ENCODE measurements around the gene AUTS2.

Gene AUTS2

GRCh38 chr7:70657989-70658632 is 1059.8 kb downstream of the AUTS2 start:
- no peak for DNase-seq (ENCODE audit: low read depth, low spot score)
- no peaks in the 10 kb centered on the region for H3K27me3 ChIP-seq (ENCODE audit: control insufficient read depth, insufficient read depth, low read length)
- no peak overlapping the region for H3K4me3 ChIP-seq (ENCODE audit: low read length)
- WGBS (ENCODE audit: insufficient coverage, insufficient read length) = no CpG with 5 or more reads among the region's 9 CpGs
- no peak overlapping the region for H3K27ac ChIP-seq (ENCODE audit: low read length)
- H3K36me3 ChIP-seq (ENCODE audit: control insufficient read depth, insufficient read depth, low read length) = no peaks in the 10 kb centered on the region
- H3K9me3 ChIP-seq (ENCODE audit: control insufficient read depth, insufficient read depth, low read length) = no peaks in the 10 kb centered on the region
- peaks cover 2% of the 10 kb centered on the region for H3K4me1 ChIP-seq (ENCODE audit: control insufficient read depth, insufficient read depth, low read length)

GRCh38 chr7:70659263-70659662 is 1061.0 kb downstream of the AUTS2 start:
- Histone ChIP-seq H3K36me3 (ENCODE audit: control insufficient read depth, insufficient read depth, low read length) (no peaks in the 10 kb centered on the region), H3K4me3 (ENCODE audit: low read length) (no peak overlapping the region), H3K27ac (ENCODE audit: low read length) (no peak overlapping the region), H3K4me1 (ENCODE audit: control insufficient read depth, insufficient read depth, low read length) (peaks cover 2% of the 10 kb centered on the region), H3K27me3 (ENCODE audit: control insufficient read depth, insufficient read depth, low read length) (no peaks in the 10 kb centered on the region), H3K9me3 (ENCODE audit: control insufficient read depth, insufficient read depth, low read length) (no peaks in the 10 kb centered on the region)
- no CpG with 5 or more reads among the region's 8 CpGs for WGBS (ENCODE audit: insufficient coverage, insufficient read length)
- no peak for DNase-seq (ENCODE audit: low read depth, low spot score)

GRCh38 chr7:70660154-70660818 is 1062.0 kb downstream of the AUTS2 start:
- WGBS (ENCODE audit: insufficient coverage, insufficient read length) = no CpG with 5 or more reads among the region's 10 CpGs
- Histone ChIP-seq H3K27me3 (ENCODE audit: control insufficient read depth, insufficient read depth, low read length) (no peaks in the 10 kb centered on the region), H3K36me3 (ENCODE audit: control insufficient read depth, insufficient read depth, low read length) (no peaks in the 10 kb centered on the region), H3K4me3 (ENCODE audit: low read length) (no peak overlapping the region), H3K9me3 (ENCODE audit: control insufficient read depth, insufficient read depth, low read length) (no peaks in the 10 kb centered on the region), H3K27ac (ENCODE audit: low read length) (no peak overlapping the region), H3K4me1 (ENCODE audit: control insufficient read depth, insufficient read depth, low read length) (peaks cover 2% of the 10 kb centered on the region)
- no peak for DNase-seq (ENCODE audit: low read depth, low spot score)

- no peaks in the 10 kb centered on the region for H3K9me3 ChIP-seq (ENCODE audit: control insufficient read depth, insufficient read depth, low read length)
- WGBS (ENCODE audit: insufficient coverage, insufficient read length) = no CpG with 5 or more reads among the region's 3 CpGs
- H3K27ac ChIP-seq (ENCODE audit: low read length) = no peak overlapping the region
- H3K36me3 ChIP-seq (ENCODE audit: control insufficient read depth, insufficient read depth, low read length) = no peaks in the 10 kb centered on the region
- no peaks in the 10 kb centered on the region; the same call in 1 of the 2 replicates for H3K27me3 ChIP-seq (ENCODE audit: control insufficient read depth, insufficient read depth, low read length)
- DNase-seq (ENCODE audit: low read depth, low spot score) = no peak
- no peak overlapping the region for H3K4me3 ChIP-seq (ENCODE audit: low read length)
- peaks cover 2% of the 10 kb centered on the region for H3K4me1 ChIP-seq (ENCODE audit: control insufficient read depth, insufficient read depth, low read length)
Measured at GRCh38 chr7:70660819-70661191, 1062.5 kb downstream of the AUTS2 start.

- Histone ChIP-seq H3K27ac (ENCODE audit: low read length) (no peak overlapping the region), H3K4me3 (ENCODE audit: low read length) (no peak overlapping the region), H3K27me3 (ENCODE audit: control insufficient read depth, insufficient read depth, low read length) (no peaks in the 10 kb centered on the region; the same call in 1 of the 2 replicates), H3K36me3 (ENCODE audit: control insufficient read depth, insufficient read depth, low read length) (no peaks in the 10 kb centered on the region), H3K9me3 (ENCODE audit: control insufficient read depth, insufficient read depth, low read length) (no peaks in the 10 kb centered on the region), H3K4me1 (ENCODE audit: control insufficient read depth, insufficient read depth, low read length) (peaks cover 2% of the 10 kb centered on the region)
- DNase-seq (ENCODE audit: low read depth, low spot score) = no peak
- WGBS (ENCODE audit: insufficient coverage, insufficient read length) = no CpG with 5 or more reads among the region's 3 CpGs
Measured at GRCh38 chr7:70663680-70664079, 1065.4 kb downstream of the AUTS2 start.

- no CpG with 5 or more reads among the region's 2 CpGs for WGBS (ENCODE audit: insufficient coverage, insufficient read length)
- Histone ChIP-seq H3K9me3 (ENCODE audit: control insufficient read depth, insufficient read depth, low read length) (no peaks in the 10 kb centered on the region), H3K4me1 (ENCODE audit: control insufficient read depth, insufficient read depth, low read length) (peaks cover 2% of the 10 kb centered on the region; the same call in 1 of the 2 replicates), H3K27ac (ENCODE audit: low read length) (no peak overlapping the region), H3K4me3 (ENCODE audit: low read length) (no peak overlapping the region), H3K27me3 (ENCODE audit: control insufficient read depth, insufficient read depth, low read length) (no peaks in the 10 kb centered on the region; the same call in 1 of the 2 replicates), H3K36me3 (ENCODE audit: control insufficient read depth, insufficient read depth, low read length) (no peaks in the 10 kb centered on the region)
- no peak for DNase-seq (ENCODE audit: low read depth, low spot score)
Measured at GRCh38 chr7:70665997-70666396, 1067.7 kb downstream of the AUTS2 start.

DNA sequence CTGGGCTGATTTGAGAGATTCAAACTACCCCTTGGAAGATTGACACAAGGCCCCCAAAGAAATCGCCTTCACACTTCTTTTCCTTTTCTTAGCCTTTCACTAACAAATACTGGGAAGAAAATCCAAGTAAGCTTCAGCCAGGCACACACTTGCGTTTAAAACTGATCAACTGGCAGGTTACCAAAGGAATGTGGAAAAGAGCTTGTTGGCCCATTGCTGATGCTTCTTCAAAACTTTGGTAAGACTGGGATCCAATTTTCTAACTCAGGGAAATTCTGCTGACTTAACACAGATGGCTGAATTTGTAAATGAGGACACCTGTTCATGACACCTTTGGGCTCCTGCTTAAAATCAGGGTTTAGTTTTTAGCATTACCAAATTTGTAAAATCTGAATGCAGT is 1069.1 kb downstream of the AUTS2 start:
- no peaks in the 10 kb centered on the region; the same call in 1 of the 2 replicates for H3K27me3 ChIP-seq (ENCODE audit: control insufficient read depth, insufficient read depth, low read length)
- no peak for DNase-seq (ENCODE audit: low read depth, low spot score)
- no peak overlapping the region for H3K27ac ChIP-seq (ENCODE audit: low read length)
- no peaks in the 10 kb centered on the region for H3K9me3 ChIP-seq (ENCODE audit: control insufficient read depth, insufficient read depth, low read length)
- no peaks in the 10 kb centered on the region for H3K36me3 ChIP-seq (ENCODE audit: control insufficient read depth, insufficient read depth, low read length)
- no peak overlapping the region for H3K4me3 ChIP-seq (ENCODE audit: low read length)
- WGBS (ENCODE audit: insufficient coverage, insufficient read length) = no CpG with 5 or more reads among the region's 2 CpGs
- H3K4me1 ChIP-seq (ENCODE audit: control insufficient read depth, insufficient read depth, low read length) = no peaks in the 10 kb centered on the region

GRCh38 chr7:70668606-70669358 is 1070.5 kb downstream of the AUTS2 start:
- no peaks in the 10 kb centered on the region for H3K9me3 ChIP-seq (ENCODE audit: control insufficient read depth, insufficient read depth, low read length)
- H3K27ac ChIP-seq (ENCODE audit: low read length) = no peak overlapping the region
- no peak for DNase-seq (ENCODE audit: low read depth, low spot score)
- no peaks in the 10 kb centered on the region for H3K4me1 ChIP-seq (ENCODE audit: control insufficient read depth, insufficient read depth, low read length)
- no CpG with 5 or more reads among the region's 16 CpGs for WGBS (ENCODE audit: insufficient coverage, insufficient read length)
- H3K27me3 ChIP-seq (ENCODE audit: control insufficient read depth, insufficient read depth, low read length) = no peaks in the 10 kb centered on the region; the same call in 1 of the 2 replicates
- H3K4me3 ChIP-seq (ENCODE audit: low read length) = no peak overlapping the region
- no peaks in the 10 kb centered on the region for H3K36me3 ChIP-seq (ENCODE audit: control insufficient read depth, insufficient read depth, low read length)

DNA sequence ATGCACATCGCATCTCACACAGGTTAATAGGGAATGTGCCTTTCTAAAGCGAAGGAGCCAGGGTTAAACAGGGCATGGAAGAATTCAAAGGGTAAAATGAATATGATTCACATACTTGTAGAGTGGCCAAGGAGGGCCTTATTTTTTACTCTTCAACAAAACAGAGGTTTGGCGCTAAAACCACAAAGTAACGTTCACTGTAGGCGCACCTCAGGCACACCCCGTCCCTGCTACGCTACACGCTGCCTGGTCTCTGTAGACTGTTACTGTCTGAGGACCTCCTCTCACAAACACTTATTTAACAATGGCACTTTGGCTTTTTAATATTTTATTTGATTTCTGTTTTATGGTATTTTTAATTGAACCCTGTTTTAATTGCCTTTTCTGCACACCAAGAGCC is 1071.6 kb downstream of the AUTS2 start:
- no peak for DNase-seq (ENCODE audit: low read depth, low spot score)
- H3K27ac ChIP-seq (ENCODE audit: low read length) = no peak overlapping the region
- H3K27me3 ChIP-seq (ENCODE audit: control insufficient read depth, insufficient read depth, low read length) = no peaks in the 10 kb centered on the region; the same call in 1 of the 2 replicates
- no peaks in the 10 kb centered on the region for H3K9me3 ChIP-seq (ENCODE audit: control insufficient read depth, insufficient read depth, low read length)
- WGBS (ENCODE audit: insufficient coverage, insufficient read length) = no CpG with 5 or more reads among the region's 8 CpGs
- H3K4me1 ChIP-seq (ENCODE audit: control insufficient read depth, insufficient read depth, low read length) = no peaks in the 10 kb centered on the region
- H3K36me3 ChIP-seq (ENCODE audit: control insufficient read depth, insufficient read depth, low read length) = no peaks in the 10 kb centered on the region
- no peak overlapping the region for H3K4me3 ChIP-seq (ENCODE audit: low read length)

- H3K9me3 ChIP-seq (ENCODE audit: control insufficient read depth, insufficient read depth, low read length) = no peaks in the 10 kb centered on the region
- H3K27ac ChIP-seq (ENCODE audit: low read length) = no peak overlapping the region
- WGBS (ENCODE audit: insufficient coverage, insufficient read length) = no CpG with 5 or more reads among the region's 7 CpGs
- DNase-seq (ENCODE audit: low read depth, low spot score) = no peak
- no peaks in the 10 kb centered on the region; the same call in 1 of the 2 replicates for H3K27me3 ChIP-seq (ENCODE audit: control insufficient read depth, insufficient read depth, low read length)
- H3K4me1 ChIP-seq (ENCODE audit: control insufficient read depth, insufficient read depth, low read length) = no peaks in the 10 kb centered on the region
- H3K36me3 ChIP-seq (ENCODE audit: control insufficient read depth, insufficient read depth, low read length) = no peaks in the 10 kb centered on the region
- no peak overlapping the region for H3K4me3 ChIP-seq (ENCODE audit: low read length)
Measured at GRCh38 chr7:70670288-70670687, 1072.0 kb downstream of the AUTS2 start.
